B cell (primary cell): Measurements from ENCODE around the gene NXPH2. TPM values are rescaled to one million over a fixed set of nuclear protein-coding genes. Genes with fewer than 3 reads are reported as not detected.

Experiments used
- ATAC-seq: fragments of 200-7000 bp; cut with Tn5 transposase; one replicate; pipeline ENCODE4 v1.10.0; 2021; ENCODE audit warnings: low read depth, mild to moderate bottlenecking, moderate number of reproducible peaks, moderate library complexity
- CTCF ChIA-PET: fragments of 350-600 bp; sonication (Branson Sonifier 250); formaldehyde crosslinking; loops from one replicate; lab custom pipeline; 2021; ENCODE audit warnings: antibody characterized with exemption, inconsistent platforms; lab: Charles Lee
- POLR2A ChIA-PET: fragments of 350-600 bp; sonication (Branson Sonifier 250); formaldehyde crosslinking; loops from one replicate; lab custom pipeline; 2021; ENCODE audit warnings: antibody characterized with exemption; lab: Charles Lee
- DNase-seq: peaks from one replicate; pipeline ENCODE4 v3.0.0; 2013
- H2AFZ ChIP-seq: 2 replicates; pipeline ENCODE4 v1.6.1; 2012; ENCODE audit warnings: mild to moderate bottlenecking, low read depth, low read length; ENCODE audit not compliant: insufficient read depth, poor library complexity, severe bottlenecking
- H3K27ac ChIP-seq, 2 donors: 1 replicate in 1 of 2; 2 replicates in 1 of 2; pipeline ENCODE4 v1.5.1; 2012 to 2013; ENCODE audit warnings: low read length in 2 of 2, mild to moderate bottlenecking in 2 of 2, moderate library complexity in 1 of 2
- H3K27me3 ChIP-seq, 4 experiments: fragments of 200-600 bp in 1 of 4; sonication (generic) in 1 of 4; replicated peaks in 1 of 4; 1 replicate in 2 of 4; 2 replicates in 2 of 4; pipeline versions ENCODE4 v1.6.1 to v1.7.0; 2013 to 2016; ENCODE audit warnings: low read length in 3 of 4, mild to moderate bottlenecking in 2 of 4, mixed read lengths in 1 of 4, moderate library complexity in 1 of 4; ENCODE audit not compliant: insufficient read depth in 4 of 4, control insufficient read depth in 3 of 4; ENCODE audit errors: control extremely low read depth in 1 of 4
- H3K36me3 ChIP-seq, 2 experiments: replicated peaks in 1 of 2; 1 replicate in 1 of 2; 2 replicates in 1 of 2; pipeline versions ENCODE4 v1.6.1 to v1.7.1; 2013; ENCODE audit warnings: low read length in 1 of 2; ENCODE audit not compliant: insufficient read depth in 2 of 2, control insufficient read depth in 1 of 2; ENCODE audit errors: control extremely low read depth in 1 of 2, extremely low read depth in 1 of 2
- H3K4me1 ChIP-seq, 2 donors: fragments of 200-600 bp in 1 of 2; sonication (generic) in 1 of 2; 1 replicate in 1 of 2; 2 replicates in 1 of 2; pipeline versions ENCODE4 v1.5.1 to v1.6.1; 2013 to 2017; ENCODE audit warnings: low read length in 2 of 2; ENCODE audit not compliant: control insufficient read depth in 2 of 2, insufficient read depth in 2 of 2
- H3K4me2 ChIP-seq: replicated peaks from 2 replicates; pipeline ENCODE3; 2012; ENCODE audit warnings: mild to moderate bottlenecking, low read depth, low read length; ENCODE audit not compliant: poor library complexity, severe bottlenecking
- H3K4me3 ChIP-seq, 5 experiments: fragments of 200-600 bp in 1 of 5; sonication (generic) in 1 of 5; 1 replicate in 3 of 5; 2 replicates in 2 of 5; pipeline versions ENCODE4 v1.5.1 to v1.7.0; 2011 to 2016; ENCODE audit warnings: low read length in 4 of 5, mild to moderate bottlenecking in 4 of 5, low read depth in 2 of 5, control low read depth in 1 of 5, moderate library complexity in 1 of 5; ENCODE audit not compliant: insufficient read depth in 1 of 5; ENCODE audit errors: control extremely low read depth in 1 of 5, extremely low read depth in 1 of 5
- H3K79me2 ChIP-seq: fragments of 200-600 bp; sonication (generic); one replicate; pipeline ENCODE4 v1.6.0; 2016; ENCODE audit warnings: low read length; ENCODE audit not compliant: control insufficient read depth, insufficient read depth
- H3K9ac ChIP-seq: fragments of 200-600 bp; sonication (generic); 2 replicates; pipeline ENCODE4 v1.6.1; 2017; ENCODE audit warnings: mild to moderate bottlenecking, low read length, moderate library complexity
- H3K9me3 ChIP-seq, 3 donors: one replicate each; pipeline versions ENCODE4 v1.6.1 to v1.7.1; 2013; ENCODE audit warnings: low read length in 2 of 3; ENCODE audit not compliant: control insufficient read depth in 2 of 3, insufficient read depth in 1 of 3; ENCODE audit errors: control extremely low read depth in 1 of 3
- H4K20me1 ChIP-seq: 2 replicates; pipeline ENCODE4 v1.6.0; 2012; ENCODE audit warnings: mild to moderate bottlenecking, low read length; ENCODE audit not compliant: insufficient read depth, control insufficient read depth, poor library complexity, severe bottlenecking
- H3K27ac Mint-ChIP-seq: one replicate; pipeline ENCODE4 v1.8.0; 2021; ENCODE audit warnings: mixed read lengths
- H3K27me3 Mint-ChIP-seq: one replicate; pipeline ENCODE4 v1.8.0; 2021; ENCODE audit warnings: mixed read lengths
- H3K4me1 Mint-ChIP-seq: one replicate; pipeline ENCODE4 v1.8.0; 2021; ENCODE audit warnings: mixed read lengths
- H3K4me3 Mint-ChIP-seq: one replicate; pipeline ENCODE4 v1.8.0; 2021; ENCODE audit warnings: mixed read lengths
- H3K9me3 Mint-ChIP-seq: one replicate; pipeline ENCODE4 v1.8.0; 2022; ENCODE audit warnings: mixed read lengths; ENCODE audit not compliant: insufficient read depth
- CTCF ChIP-seq: fragments of 200-600 bp; IDR thresholded peaks from one replicate; pipeline ENCODE4 v1.8.0; 2022; ENCODE audit warnings: antibody characterized with exemption, mild to moderate bottlenecking
- EZH2 ChIP-seq: IDR thresholded peaks from 2 replicates; pipeline ENCODE4 v1.6.1; 2012; ENCODE audit warnings: borderline replicate concordance, low read depth, mild to moderate bottlenecking, moderate library complexity, low read length; ENCODE audit not compliant: insufficient read depth, poor library complexity, severe bottlenecking
- WGBS: methylation state at CpG from one replicate; pipeline ENCODE4 v1.1.5; 2013; ENCODE audit warnings: missing lambda C conversion rate; ENCODE audit not compliant: insufficient coverage; 5-methylcytosine and 5-hydroxymethylcytosine counted together
- intact Hi-C: fragments of 100-400 bp; cut with micrococcal nuclease; formaldehyde crosslinking; loops from one replicate; pipeline ENCODE4 v1.10.0; 2022
- polyA plus RNA-seq: library from polyadenylated mRNA; depleted of rRNA; stranded (reverse); fragments of >200 nt; gene quantifications from 2 replicates; pipeline ENCODE4 v1.2.3, GENCODE V29; 2012
- total RNA-seq, 2 donors: library from RNA; stranded (reverse); fragments of 120-200 nt in 1 of 2; gene quantifications; 1 replicate in 1 of 2; 2 replicates in 1 of 2; pipeline versions ENCODE4 v1.2.3 to v1.2.4, GENCODE V29; 2013 to 2022

The NXPH2 gene
- total and polyA plus RNA-seq, 2 donors (not counting 1 experiment from before 2014, with no cell fraction given), result not detected

- WGBS, result 83% methylated on average over 1 of the region's 2 CpGs
- CTCF ChIA-PET, result interaction anchor here (2.8 kb wide), 1 partner anchor 9 kb away, joined by 10 read pairs; no protein-coding TSS in a partner anchor
Observed at GRCh38 chr2:138777996-138778395, 2.2 kb downstream of the NXPH2 start.

GRCh38 chr2:138775736-138776135 lies 4.5 kb downstream of the NXPH2 start:
- Mint-ChIP-seq H3K4me1 (peaks cover 6% of the 10 kb centered on the region), H3K27me3 (peaks cover 36% of the 10 kb centered on the region), H3K27ac (no peak overlapping the region), H3K9me3 (no peaks in the 10 kb centered on the region), H3K4me3 (no peak overlapping the region)
- no peak overlapping the region for H2AFZ ChIP-seq
- H3K9ac ChIP-seq, result no peak overlapping the region
- no peak overlapping the region for H3K4me3 ChIP-seq
- TF ChIP-seq EZH2 (no peak), CTCF (no peak)
- H3K79me2 ChIP-seq, result no peaks in the 10 kb centered on the region
- no peaks in the 10 kb centered on the region for H4K20me1 ChIP-seq
- no CpG with 5 or more reads among the region's 4 CpGs for WGBS
- intact Hi-C loops, result no loop called here
- no peaks in the 10 kb centered on the region for H3K36me3 ChIP-seq
- no peak for DNase-seq
- H3K4me2 ChIP-seq, result no peak overlapping the region
- ChIA-PET POLR2A (no interaction called here), CTCF (interaction anchor here (0.8 to 1.7 kb wide), 2 partner anchors 11 to 289 kb away, joined by 3 read pairs; no protein-coding TSS in a partner anchor)
- no peak for ATAC-seq
- no peaks in the 10 kb centered on the region for H3K9me3 ChIP-seq
- H3K4me1 ChIP-seq, result no peaks in the 10 kb centered on the region
- peaks cover 0 to 17% (median 8%) of the 10 kb centered on the region in 4 experiments for H3K27me3 ChIP-seq
- H3K27ac ChIP-seq, result no peak overlapping the region

More at GRCh38 chr2:138777996-138778395, 2.2 kb downstream of the NXPH2 start:
- H3K27me3 Mint-ChIP-seq, result peaks cover 40% of the 10 kb centered on the region
- H3K27ac Mint-ChIP-seq, result no peak overlapping the region
- peaks cover 6% of the 10 kb centered on the region for H3K4me1 Mint-ChIP-seq
- Histone ChIP-seq H3K9ac (no peak overlapping the region), H4K20me1 (no peaks in the 10 kb centered on the region), H3K9me3 (no peaks in the 10 kb centered on the region), H3K79me2 (no peaks in the 10 kb centered on the region), H2AFZ (no peak overlapping the region), H3K27ac (no peak overlapping the region), H3K4me2 (no peak overlapping the region), H3K27me3 (peaks cover 0 to 23% (median 8%) of the 10 kb centered on the region in 4 experiments), H3K36me3 (no peaks in the 10 kb centered on the region), H3K4me1 (no peaks in the 10 kb centered on the region), H3K4me3 (no peak overlapping the region)
- no peak for ATAC-seq
- no peak for DNase-seq
- H3K4me3 Mint-ChIP-seq, result no peak overlapping the region
- intact Hi-C loops, result no loop called here
- H3K9me3 Mint-ChIP-seq, result no peaks in the 10 kb centered on the region
- POLR2A ChIA-PET, result no interaction called here
- no peak for TF ChIP-seq CTCF
- no peak for TF ChIP-seq EZH2
